Heart right ventricle (tissue), 16 donors: ENCODE results near the gene NT5C2. TPM values are rescaled to one million over a fixed set of nuclear protein-coding genes. Genes with fewer than 3 reads are reported as not detected.
A peak's percentile ranks its signal among the peaks of the same experiment; 100 is the strongest.
"Not testable (repeated sequence)": the region's sequence is repeated elsewhere in the genome, so short reads cannot be mapped to it uniquely, and the experiment has no call there.

Source experiments
- ATAC-seq, 8 donors: fragments of 200-7000 bp; cut with Tn5 transposase; one replicate each; pipeline ENCODE4 v1.9.1; 2020; ENCODE audit warnings: mild to moderate bottlenecking in 8 of 8, moderate library complexity in 8 of 8, moderate number of reproducible peaks in 1 of 8
- DNase-seq, 2 donors: peaks; one replicate each; pipeline ENCODE4 v3.0.0-alpha.2; 2020
- H3K27ac ChIP-seq, 10 donors: fragments of 200-600 bp; sonication (generic) in 2 of 10; one replicate each; pipeline versions ENCODE4 v1.5.0 to v1.8.0; 2020 to 2022; ENCODE audit warnings: mild to moderate bottlenecking in 3 of 10
- H3K27me3 ChIP-seq, 7 donors: fragments of 200-600 bp; one replicate each; pipeline ENCODE4 v1.8.0; 2021 to 2022; ENCODE audit warnings: mild to moderate bottlenecking in 2 of 7
- H3K36me3 ChIP-seq, 9 donors: fragments of 200-600 bp; sonication (generic) in 1 of 9; one replicate each; pipeline versions ENCODE4 v1.5.0 to v1.8.0; 2020 to 2022; ENCODE audit warnings: mild to moderate bottlenecking in 2 of 9
- H3K4me1 ChIP-seq, 9 donors: fragments of 200-600 bp; sonication (generic) in 1 of 9; one replicate each; pipeline versions ENCODE4 v1.5.0 to v1.8.0; 2020 to 2022; ENCODE audit warnings: mild to moderate bottlenecking in 4 of 9
- H3K4me3 ChIP-seq, 10 donors: fragments of 200-600 bp; sonication (generic) in 2 of 10; one replicate each; pipeline versions ENCODE4 v1.5.0 to v1.8.0; 2020 to 2022; ENCODE audit warnings: mild to moderate bottlenecking in 7 of 10, moderate library complexity in 2 of 10
- H3K9me3 ChIP-seq, 11 donors: fragments of 200-600 bp in 10 of 11; sonication (generic) in 2 of 11; one replicate each; pipeline versions ENCODE4 v1.5.0 to v1.8.0; 2013 to 2022; ENCODE audit warnings: mild to moderate bottlenecking in 2 of 11, control low read depth in 1 of 11, moderate library complexity in 1 of 11
- CTCF ChIP-seq, 9 donors: fragments of 200-600 bp; sonication (generic) in 2 of 9; IDR thresholded peaks; one replicate each; pipeline versions ENCODE4 v1.5.0 to v1.8.0; 2021 to 2022; ENCODE audit warnings: antibody characterized with exemption in 9 of 9, mild to moderate bottlenecking in 5 of 9, moderate library complexity in 1 of 9
- WGBS, 2 donors: extraction: QIAGEN DNeasy Blood & Tissue Kit; methylation state at CpG; one replicate each; pipeline ENCODE4 v1.1.7; 2013; ENCODE audit warnings: inconsistent platforms in 1 of 2; 5-methylcytosine and 5-hydroxymethylcytosine counted together
- intact Hi-C, 10 donors: fragments of 100-400 bp; cut with DNase I; formaldehyde crosslinking; loops; one replicate each; pipeline versions ENCODE4 v1.11.1 to v1.14.2; 2022
- polyA plus RNA-seq, 2 donors: library from polyadenylated mRNA; stranded (reverse); fragments of 200-250 nt; gene quantifications; one replicate each; pipeline ENCODE4 v1.2.3, GENCODE V29; 2013
- total RNA-seq, 10 donors: library from RNA; stranded (reverse); fragmentation: NEBNext Ultra II Directional in 3 of 10; extraction: Animal tissue kit (Norgen Biotek cat#: 25700) in 3 of 10; gene quantifications; one replicate each; pipeline versions ENCODE4 v1.2.1 to v1.2.4, GENCODE V29; 2021 to 2023
- donor health status: Arrhythmogenic right ventricular cardiomyopathy.
- donor health status: ischemic (EF 13 %, LVEDD 7.1; RV severe dilation, severe dysfunction).
- donor health status: healthy with polysubstance abuse.
- donor health status: DM: no; HTN: yes; CAD: no.
- donor health status: DM: no; HTN: no; CAD: no.
- donor health status: ischemic (EF 25% LVEDD 6.9; RV normal size, moderate dysfunction).
- donor health status: ischemic (EF 25% LVEDD 5.7; RV mildly dilated, moderate dysfunction).
- donor health status: healthy.
- donor health status: DM: yes; HTN: yes; CAD: no.
- donor health status: Ischemic cardiomyopathy.
- donor health status: ischemic (EF 35%, LVEDD 5.7; RV mildly dilated, moderate dysfunction).
- donor health status: nonischemic (EF 11% LVEDD 7.7; RV severe dilation, severe dysfunction).
- donor health status: DM: yes; HTN: yes; CAD: no.
- donor health status: PGD.
- donor health status: ischemic (EF 29% LVEDD 5.4; RV normal size, mild dysfunction).
- donor health status: nonischemic (EF 23%, LVEDD 6.1; RV moderate dilation, normal function).

NT5C2 gene
- total and polyA plus RNA-seq, 12 donors, result 23.9 to 88.2 (median 53.5) TPM

DNA sequence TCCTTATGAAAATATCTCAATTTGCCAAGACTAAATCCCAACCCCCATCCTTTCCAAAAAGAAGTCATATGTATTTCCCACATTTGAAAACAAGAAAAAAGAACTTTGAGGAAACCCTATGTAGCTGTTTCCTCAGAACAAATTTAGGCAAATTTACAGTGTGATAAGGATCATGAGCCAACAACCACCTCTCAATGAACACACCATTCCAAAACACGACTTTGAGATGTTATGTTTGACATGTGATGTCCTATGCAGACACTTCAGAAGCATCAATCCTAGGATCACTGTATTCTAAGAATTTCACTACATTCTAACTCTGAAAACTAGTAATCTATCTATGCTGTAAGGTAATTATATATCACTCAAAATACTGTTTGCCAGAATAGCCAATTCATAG lies 62.2 kb downstream of the NT5C2 start:
- no peak overlapping the region for H3K4me3 ChIP-seq
- intact Hi-C loops, result no loop called here
- no peaks in the 10 kb centered on the region for H3K27me3 ChIP-seq
- ATAC-seq, result no peak
- WGBS, 2 donors, result 67 to 80% methylated on average over 1 of the region's 1 CpG
- peaks cover 0 to 65% (median 18%) of the 10 kb centered on the region in 9 donors for H3K36me3 ChIP-seq
- no peak for DNase-seq
- no peaks in the 10 kb centered on the region for H3K9me3 ChIP-seq
- peaks cover 0 to 10% (median 2%) of the 10 kb centered on the region in 9 donors for H3K4me1 ChIP-seq
- no peak overlapping the region for H3K27ac ChIP-seq
- no peak for TF ChIP-seq CTCF (IDR thresholded peaks at IDR 0.05)

DNA sequence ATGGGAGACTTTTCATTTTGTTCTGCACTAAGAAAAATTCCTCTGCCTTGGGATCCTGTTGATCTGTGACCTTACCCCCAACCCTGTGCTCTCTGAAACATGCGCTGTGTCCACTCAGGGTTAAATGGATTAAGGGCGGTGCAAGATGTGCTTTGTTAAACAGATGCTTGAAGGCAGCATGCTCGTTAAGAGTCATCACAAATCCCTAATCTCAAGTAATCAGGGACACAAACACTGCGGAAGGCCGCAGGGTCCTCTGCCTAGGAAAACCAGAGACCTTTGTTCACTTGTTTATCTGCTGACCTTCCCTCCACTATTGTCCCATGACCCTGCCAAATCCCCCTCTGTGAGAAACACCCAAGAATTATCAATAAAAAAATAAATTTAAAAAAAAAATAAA lies 62.9 kb downstream of the NT5C2 start:
- intact Hi-C loops, H3K27ac ChIP-seq: not testable (repeated sequence)

GRCh38 chr10:103127241-103127640 lies 65.8 kb downstream of the NT5C2 start:
- ATAC-seq, result no peak
- Histone ChIP-seq H3K4me3 (no peak overlapping the region), H3K27me3 (no peaks in the 10 kb centered on the region), H3K27ac (no peak overlapping the region), H3K4me1 (peaks cover 4 to 42% (median 22%) of the 10 kb centered on the region in 9 donors), H3K9me3 (no peaks in the 10 kb centered on the region), H3K36me3 (peaks cover 0 to 36% (median 6%) of the 10 kb centered on the region in 9 donors)
- no peak for DNase-seq
- TF ChIP-seq CTCF (IDR thresholded peaks at IDR 0.05), result no peak
- intact Hi-C loops, result no loop called here
- 88 to 94% methylated on average over 1 of the region's 1 CpG for WGBS, 2 donors

More for the DNA sequence above, 62.9 kb downstream of the NT5C2 start:
- ATAC-seq, H3K27me3 ChIP-seq, H3K9me3 ChIP-seq, DNase-seq, H3K4me3 ChIP-seq: not testable (repeated sequence)
- 86 to 88% methylated on average over 4 of the region's 5 CpGs for WGBS, 2 donors
- Histone ChIP-seq H3K4me1 (peaks cover 0 to 18% (median 9%) of the 10 kb centered on the region in 9 donors), H3K36me3 (peaks cover 0 to 59% (median 18%) of the 10 kb centered on the region in 9 donors)

- H3K27ac ChIP-seq, result peak overlapping the region in 1 of 10 donors; percentile 56
- WGBS, 2 donors, result 68 to 75% methylated on average over 9 of the region's 9 CpGs
- intact Hi-C loops, result no loop called here
- ATAC-seq, result no peak
- no peaks in the 10 kb centered on the region for H3K27me3 ChIP-seq
- H3K9me3 ChIP-seq, result no peaks in the 10 kb centered on the region
- H3K4me1 ChIP-seq, result peaks cover 8 to 58% (median 38%) of the 10 kb centered on the region in 9 donors
- H3K4me3 ChIP-seq, result no peak overlapping the region
- TF ChIP-seq CTCF (IDR thresholded peaks at IDR 0.05), result no peak
- no peak for DNase-seq
- peaks cover 0 to 28% (median 0%) of the 10 kb centered on the region in 9 donors for H3K36me3 ChIP-seq
Measured at GRCh38 chr10:103125323-103126267, 67.5 kb downstream of the NT5C2 start.
